Fibroblast of lung (primary cell): ENCODE results near the gene NR2F1-AS1. TPM values are rescaled to one million over a fixed set of nuclear protein-coding genes. Genes with fewer than 3 reads are reported as not detected.

Experiments
- DNase-seq, 2 donors: peaks; one replicate each; pipeline versions ENCODE4 v3.0.0 to v3.0.0-alpha.2; 2010; ENCODE audit warnings: low read depth in 2 of 2
- H2AFZ ChIP-seq: 2 replicates; pipeline ENCODE4 v1.5.1; 2012; ENCODE audit warnings: low read length, control low read depth, inconsistent platforms
- H3K27ac ChIP-seq: 2 replicates; pipeline ENCODE4 v1.5.1; 2011; ENCODE audit warnings: low read length, control low read depth; ENCODE audit not compliant: insufficient read depth
- H3K27me3 ChIP-seq: 2 replicates; pipeline ENCODE4 v1.5.1; 2011; ENCODE audit warnings: mild to moderate bottlenecking, low read length; ENCODE audit not compliant: control insufficient read depth, insufficient read depth
- H3K36me3 ChIP-seq: 2 replicates; pipeline ENCODE4 v1.5.1; 2011; ENCODE audit warnings: low read length; ENCODE audit not compliant: control insufficient read depth, insufficient read depth
- H3K4me1 ChIP-seq: 2 replicates; pipeline ENCODE4 v1.5.1; 2011; ENCODE audit warnings: low read length; ENCODE audit not compliant: control insufficient read depth, insufficient read depth; ENCODE audit errors: extremely low read depth
- H3K4me2 ChIP-seq: 2 replicates; pipeline ENCODE4 v1.5.1; 2011; ENCODE audit warnings: low read length, control low read depth; ENCODE audit not compliant: insufficient read depth; ENCODE audit errors: extremely low read depth
- H3K4me3 ChIP-seq, 4 experiments: fragments of 200-600 bp in 1 of 4; sonication (generic) in 1 of 4; replicated peaks in 1 of 4; 2 replicates each; pipeline ENCODE4 v1.5.1; 2011 to 2016; ENCODE audit warnings: low read length in 4 of 4, low read depth in 3 of 4, mild to moderate bottlenecking in 3 of 4, control low read depth in 2 of 4, inconsistent platforms in 1 of 4, mixed read lengths in 1 of 4; ENCODE audit not compliant: insufficient read depth in 1 of 4; ENCODE audit errors: control extremely low read depth in 1 of 4
- H3K79me2 ChIP-seq: 2 replicates; pipeline ENCODE4 v1.5.1; 2012; ENCODE audit warnings: mild to moderate bottlenecking, low read length, inconsistent platforms; ENCODE audit not compliant: control insufficient read depth, insufficient read depth
- H3K9ac ChIP-seq: 2 replicates; pipeline ENCODE4 v1.5.1; 2011; ENCODE audit warnings: mild to moderate bottlenecking, low read length, control low read depth; ENCODE audit not compliant: insufficient read depth
- H3K9me3 ChIP-seq: 2 replicates; pipeline ENCODE4 v1.5.1; 2012; ENCODE audit warnings: low read depth, low read length; ENCODE audit not compliant: control insufficient read depth, insufficient read depth
- H4K20me1 ChIP-seq: 2 replicates; pipeline ENCODE4 v1.5.1; 2011; ENCODE audit warnings: low read length; ENCODE audit not compliant: control insufficient read depth, insufficient read depth; ENCODE audit errors: extremely low read depth
- EZH2 ChIP-seq: IDR thresholded peaks from 2 replicates; pipeline ENCODE4 v1.5.1; 2012; ENCODE audit warnings: low read length, control low read depth, mild to moderate bottlenecking; ENCODE audit errors: missing control alignments
- polyA plus RNA-seq, 2 donors: library from polyadenylated mRNA; depleted of rRNA in 1 of 2; stranded (reverse) in 1 of 2; unstranded in 1 of 2; fragments of >200 nt; gene quantifications; 2 replicates each; pipeline ENCODE4 v1.2.1, GENCODE V29; 2011 to 2012; ENCODE audit warnings: missing spikeins in 1 of 2
- total RNA-seq: library from RNA; depleted of rRNA; stranded (reverse); fragments of >200 nt; gene quantifications from 2 replicates; pipeline ENCODE4 v1.2.1, GENCODE V29; 2014
- TF ChIP-seq, protein P1 (sequence below), 2 donors: IDR thresholded peaks in 1 of 2; conservative IDR thresholded peaks in 1 of 2; 1 replicate in 1 of 2; 2 replicates in 1 of 2; pipeline ENCODE4 v1.5.1; 2011 to 2012; ENCODE audit warnings: low read length in 2 of 2, control low read depth in 1 of 2, inconsistent platforms in 1 of 2, low read depth in 1 of 2, mild to moderate bottlenecking in 1 of 2

The NR2F1-AS1 gene
- total and polyA plus RNA-seq, 2 donors (not counting 1 experiment from before 2014, with no cell fraction given): 29.6 to 44.6 TPM

DNA sequence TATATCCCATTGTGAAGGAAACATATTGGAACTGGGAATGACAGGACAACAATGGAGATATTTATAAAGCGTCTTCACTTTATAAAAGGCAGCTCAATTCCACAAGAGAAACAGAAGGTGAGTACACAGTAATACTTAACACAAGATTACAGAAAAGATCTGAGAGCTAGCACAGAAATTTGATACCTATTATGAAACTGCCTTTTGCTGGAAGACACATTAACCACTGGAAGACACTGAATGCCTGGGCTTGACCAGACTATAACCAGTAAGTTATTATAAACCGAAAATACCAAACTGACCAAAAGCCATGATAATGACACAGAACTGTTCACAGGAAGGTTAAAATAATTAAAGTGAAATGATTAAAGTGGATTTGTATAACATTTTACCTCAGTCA, 195.4 kb downstream of the NR2F1-AS1 start:
- H3K27me3 ChIP-seq: no peaks in the 10 kb centered on the region
- H3K9ac ChIP-seq: no peak overlapping the region
- H3K9me3 ChIP-seq: no peaks in the 10 kb centered on the region
- H3K4me1 ChIP-seq: no peaks in the 10 kb centered on the region
- H3K4me3 ChIP-seq: no peak overlapping the region
- no peaks in the 10 kb centered on the region for H3K36me3 ChIP-seq
- peak; percentile 56 to 72 for DNase-seq
- no peak for TF ChIP-seq EZH2
- TF ChIP-seq, protein P1, sequence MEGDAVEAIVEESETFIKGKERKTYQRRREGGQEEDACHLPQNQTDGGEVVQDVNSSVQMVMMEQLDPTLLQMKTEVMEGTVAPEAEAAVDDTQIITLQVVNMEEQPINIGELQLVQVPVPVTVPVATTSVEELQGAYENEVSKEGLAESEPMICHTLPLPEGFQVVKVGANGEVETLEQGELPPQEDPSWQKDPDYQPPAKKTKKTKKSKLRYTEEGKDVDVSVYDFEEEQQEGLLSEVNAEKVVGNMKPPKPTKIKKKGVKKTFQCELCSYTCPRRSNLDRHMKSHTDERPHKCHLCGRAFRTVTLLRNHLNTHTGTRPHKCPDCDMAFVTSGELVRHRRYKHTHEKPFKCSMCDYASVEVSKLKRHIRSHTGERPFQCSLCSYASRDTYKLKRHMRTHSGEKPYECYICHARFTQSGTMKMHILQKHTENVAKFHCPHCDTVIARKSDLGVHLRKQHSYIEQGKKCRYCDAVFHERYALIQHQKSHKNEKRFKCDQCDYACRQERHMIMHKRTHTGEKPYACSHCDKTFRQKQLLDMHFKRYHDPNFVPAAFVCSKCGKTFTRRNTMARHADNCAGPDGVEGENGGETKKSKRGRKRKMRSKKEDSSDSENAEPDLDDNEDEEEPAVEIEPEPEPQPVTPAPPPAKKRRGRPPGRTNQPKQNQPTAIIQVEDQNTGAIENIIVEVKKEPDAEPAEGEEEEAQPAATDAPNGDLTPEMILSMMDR (conservative IDR thresholded peaks at IDR 0.05 in 1 of 2, IDR thresholded peaks at IDR 0.05 in 1 of 2; ENCODE audit: low read depth in 1 of 2, low read length in 2 of 2): no peak
- no peak overlapping the region for H2AFZ ChIP-seq
- no peak overlapping the region for H3K27ac ChIP-seq
- no peaks in the 10 kb centered on the region for H3K79me2 ChIP-seq
- no peaks in the 10 kb centered on the region for H4K20me1 ChIP-seq
- no peak overlapping the region for H3K4me2 ChIP-seq

DNA sequence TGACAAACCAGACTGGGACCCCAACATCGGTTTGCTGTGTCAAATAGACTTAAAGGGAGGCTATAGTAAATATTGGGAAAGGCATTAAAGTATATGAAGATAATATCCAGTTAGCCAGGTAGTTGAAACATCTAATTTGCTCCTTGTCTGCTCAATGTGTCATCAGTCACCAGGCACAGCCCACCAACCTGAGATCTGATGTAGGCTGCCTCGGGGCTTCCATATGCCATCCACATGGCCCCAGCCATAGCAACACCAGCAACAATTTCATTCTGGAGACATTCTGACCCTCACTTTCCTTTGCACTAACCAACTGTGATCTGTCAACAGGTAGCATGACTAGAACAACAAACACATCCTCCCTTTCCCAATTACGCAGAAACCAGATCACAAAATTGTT, 196.0 kb downstream of the NR2F1-AS1 start:
- Histone ChIP-seq H2AFZ (no peak overlapping the region), H3K36me3 (no peaks in the 10 kb centered on the region), H3K4me2 (no peak overlapping the region), H3K27ac (no peak overlapping the region), H3K9me3 (no peaks in the 10 kb centered on the region), H3K27me3 (no peaks in the 10 kb centered on the region), H3K4me3 (no peak overlapping the region), H4K20me1 (no peaks in the 10 kb centered on the region), H3K4me1 (no peaks in the 10 kb centered on the region), H3K79me2 (no peaks in the 10 kb centered on the region), H3K9ac (no peak overlapping the region)
- no peak for TF ChIP-seq EZH2
- TF ChIP-seq, protein P1 (conservative IDR thresholded peaks at IDR 0.05 in 1 of 2, IDR thresholded peaks at IDR 0.05 in 1 of 2; ENCODE audit: low read depth in 1 of 2, low read length in 2 of 2): no peak
- DNase-seq: no peak

DNA sequence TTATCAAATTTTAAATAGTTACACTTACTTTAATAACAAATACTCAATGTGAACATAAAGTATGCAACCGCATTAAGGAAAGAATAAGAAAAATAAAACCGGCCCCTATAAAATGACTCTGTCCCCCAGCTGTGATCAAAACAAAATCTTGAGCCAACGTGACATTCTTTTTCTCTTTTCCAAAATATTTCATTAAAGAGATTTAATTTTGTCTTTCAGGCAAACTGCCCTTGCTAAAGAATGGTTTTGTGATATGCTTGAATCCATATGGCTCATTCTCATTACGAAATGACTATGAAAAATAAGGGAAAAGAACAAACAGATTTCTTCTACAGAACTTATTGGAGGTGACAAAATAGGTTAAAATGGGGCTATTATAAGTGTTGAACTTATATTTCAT, 197.0 kb downstream of the NR2F1-AS1 start:
- Histone ChIP-seq H2AFZ (no peak overlapping the region), H3K36me3 (no peaks in the 10 kb centered on the region), H3K79me2 (no peaks in the 10 kb centered on the region), H3K27me3 (no peaks in the 10 kb centered on the region), H3K4me1 (no peaks in the 10 kb centered on the region), H3K9me3 (no peaks in the 10 kb centered on the region), H3K9ac (no peak overlapping the region), H3K27ac (no peak overlapping the region), H4K20me1 (no peaks in the 10 kb centered on the region), H3K4me2 (no peak overlapping the region), H3K4me3 (no peak overlapping the region)
- no peak for TF ChIP-seq EZH2
- TF ChIP-seq, protein P1 (conservative IDR thresholded peaks at IDR 0.05 in 1 of 2, IDR thresholded peaks at IDR 0.05 in 1 of 2; ENCODE audit: low read depth in 1 of 2, low read length in 2 of 2): no peak
- DNase-seq: no peak
